ENCODE data around the gene C2orf49. TPM values are rescaled to one million over a fixed set of nuclear protein-coding genes. Genes with fewer than 3 reads are reported as not detected.

C2orf49 gene
- total and polyA plus RNA-seq, 2 donors (not counting 3 experiments of a cell fraction or from before 2014, with no cell fraction given), result 4.6 to 15.0 TPM

DNA sequence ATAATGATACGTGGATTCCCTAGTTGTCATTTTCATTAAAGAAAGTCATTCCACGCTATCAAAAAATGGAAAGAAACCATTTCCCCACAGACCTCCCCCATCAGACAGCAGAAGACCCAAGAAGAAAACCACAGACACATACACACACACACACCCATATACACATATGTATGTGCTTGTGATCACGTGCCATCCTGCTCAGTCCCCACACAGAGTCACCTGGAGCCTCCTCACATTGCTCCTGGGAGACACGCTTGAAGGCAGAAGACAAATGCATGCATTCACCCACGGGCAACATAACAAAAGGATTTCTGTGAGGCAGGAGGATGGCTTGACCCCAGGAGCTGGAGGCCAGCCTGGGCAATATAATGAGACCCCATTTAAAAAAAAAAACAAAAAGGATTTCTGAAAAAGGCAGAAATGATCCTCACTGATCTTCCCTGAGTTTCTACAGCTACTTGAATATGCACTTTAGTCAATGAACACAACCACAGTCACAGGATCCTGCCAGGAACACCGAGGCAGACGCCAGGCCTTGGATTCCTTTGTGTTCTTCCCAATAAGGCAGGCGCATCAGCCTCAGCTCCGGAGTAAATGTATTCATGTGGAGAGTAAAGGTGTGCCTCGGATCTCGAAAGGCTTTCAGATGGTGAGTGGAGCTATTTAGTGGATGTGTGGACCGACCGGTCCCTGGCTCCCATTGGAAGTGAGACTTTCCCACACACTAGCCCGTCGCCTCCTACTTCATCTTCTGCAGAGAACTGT, 28.8 kb upstream of the C2orf49 start:
- Histone ChIP-seq H3K9me1 (replicated peaks; ENCODE audit: control insufficient read depth, extremely low read depth, insufficient read depth, low read length) (no peaks in the 10 kb centered on the region), H2AFZ (ENCODE audit: low read depth, low read length) (no peak overlapping the region), H4K20me1 (replicated peaks; ENCODE audit: control insufficient read depth, extremely low read depth, insufficient read depth, low read length) (peaks cover 7% of the 10 kb centered on the region), H3K79me2 (ENCODE audit: control insufficient read depth, insufficient read depth, low read length) (peaks cover 64% of the 10 kb centered on the region), H3K27me3 (ENCODE audit: control insufficient read depth in 2 of 2, insufficient read depth in 2 of 2, low read length in 2 of 2) (no peaks in the 10 kb centered on the region), H3K4me2 (ENCODE audit: insufficient read depth, low read length) (no peak overlapping the region), H3K9ac (replicated peaks; ENCODE audit: extremely low read depth, insufficient read depth, low read length) (no peak overlapping the region), H3K4me1 (ENCODE audit: control insufficient read depth, extremely low read depth, insufficient read depth, low read length) (no peaks in the 10 kb centered on the region), H3K36me3 (ENCODE audit: control insufficient read depth in 2 of 2, extremely low read depth in 1 of 2, insufficient read depth in 2 of 2, low read length in 2 of 2) (peaks cover 0 to 21% of the 10 kb centered on the region in 2 experiments), H3K4me3 (replicated peaks in 1 of 3; ENCODE audit: insufficient read depth in 1 of 3, low read depth in 1 of 3, low read length in 3 of 3) (no peak overlapping the region), H3K9me3 (replicated peaks; ENCODE audit: control insufficient read depth, insufficient read depth, low read length) (no peaks in the 10 kb centered on the region), H3K27ac (ENCODE audit: insufficient read depth, low read depth, low read length) (no peak overlapping the region)
- dilution Hi-C loops (cut with MboI; ENCODE audit: extremely low pct_ligation_motif_present, low sequenced_read_pairs), result no loop called here
- intact Hi-C loops (cut with micrococcal nuclease), result no loop called here
- DNase-seq (ENCODE audit: low read depth, low spot score), result no peak
- no peak for FAIRE-seq
- CTCF ChIA-PET, result interaction anchor here (1.6 kb wide), 1 partner anchor 14 kb away, joined by 7 read pairs; no protein-coding TSS in a partner anchor
- POLR2A ChIA-PET, result no interaction called here
- TF ChIP-seq POLR2A (IDR thresholded peaks at IDR 0.05; ENCODE audit: low read depth, low read length), result no peak
- TF ChIP-seq, protein P1, sequence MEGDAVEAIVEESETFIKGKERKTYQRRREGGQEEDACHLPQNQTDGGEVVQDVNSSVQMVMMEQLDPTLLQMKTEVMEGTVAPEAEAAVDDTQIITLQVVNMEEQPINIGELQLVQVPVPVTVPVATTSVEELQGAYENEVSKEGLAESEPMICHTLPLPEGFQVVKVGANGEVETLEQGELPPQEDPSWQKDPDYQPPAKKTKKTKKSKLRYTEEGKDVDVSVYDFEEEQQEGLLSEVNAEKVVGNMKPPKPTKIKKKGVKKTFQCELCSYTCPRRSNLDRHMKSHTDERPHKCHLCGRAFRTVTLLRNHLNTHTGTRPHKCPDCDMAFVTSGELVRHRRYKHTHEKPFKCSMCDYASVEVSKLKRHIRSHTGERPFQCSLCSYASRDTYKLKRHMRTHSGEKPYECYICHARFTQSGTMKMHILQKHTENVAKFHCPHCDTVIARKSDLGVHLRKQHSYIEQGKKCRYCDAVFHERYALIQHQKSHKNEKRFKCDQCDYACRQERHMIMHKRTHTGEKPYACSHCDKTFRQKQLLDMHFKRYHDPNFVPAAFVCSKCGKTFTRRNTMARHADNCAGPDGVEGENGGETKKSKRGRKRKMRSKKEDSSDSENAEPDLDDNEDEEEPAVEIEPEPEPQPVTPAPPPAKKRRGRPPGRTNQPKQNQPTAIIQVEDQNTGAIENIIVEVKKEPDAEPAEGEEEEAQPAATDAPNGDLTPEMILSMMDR (IDR thresholded peaks at IDR 0.05; ENCODE audit: extremely low read depth in 1 of 2, insufficient read depth in 1 of 2, low read depth in 1 of 2, low read length in 2 of 2), result no peak
- no peak for TF ChIP-seq POLR2AphosphoS5 (IDR thresholded peaks at IDR 0.05; ENCODE audit: insufficient read depth, low read depth, low read length)
- no peak for TF ChIP-seq EZH2 (IDR thresholded peaks at IDR 0.05; ENCODE audit: borderline replicate concordance, low read depth, low read length, severe bottlenecking)
- no peak for TF ChIP-seq JUN (IDR thresholded peaks at IDR 0.05; ENCODE audit: borderline replicate concordance, insufficient read depth, insufficient read length, low read depth)
- TF ChIP-seq GATA2 (IDR thresholded peaks at IDR 0.05; ENCODE audit: insufficient read depth, insufficient read length, low read depth, low read length), result no peak
- TF ChIP-seq, protein P2, sequence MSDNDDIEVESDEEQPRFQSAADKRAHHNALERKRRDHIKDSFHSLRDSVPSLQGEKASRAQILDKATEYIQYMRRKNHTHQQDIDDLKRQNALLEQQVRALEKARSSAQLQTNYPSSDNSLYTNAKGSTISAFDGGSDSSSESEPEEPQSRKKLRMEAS (IDR thresholded peaks at IDR 0.05; ENCODE audit: insufficient read depth, insufficient read length), result no peak
- no peak for TF ChIP-seq FOS (IDR thresholded peaks at IDR 0.05; ENCODE audit: borderline replicate concordance, insufficient read depth, low read length)
- BruUV-seq (replicated peaks), result no TSS peak

Data from endothelial cell of umbilical vein (primary cell).